ENCODE results near the gene UBFD1.
"Not testable (repeated sequence)": the region's sequence is repeated elsewhere in the genome, so short reads cannot be mapped to it uniquely, and the experiment has no call there.

Gene UBFD1

GRCh38 chr16:23609929-23610328 lies 52.4 kb downstream of the UBFD1 start:
- DNase-seq (ENCODE audit: low spot score): no peak

GRCh38 chr16:23610905-23611304 lies 53.4 kb downstream of the UBFD1 start:
- DNase-seq (ENCODE audit: low spot score): not testable (repeated sequence)

- no peak for DNase-seq (ENCODE audit: low spot score)
Observed at GRCh38 chr16:23611936-23612335, 54.4 kb downstream of the UBFD1 start.

- DNase-seq (ENCODE audit: low spot score): no peak
Observed at GRCh38 chr16:23615805-23616204, 58.3 kb downstream of the UBFD1 start.
